ENCODE data around the gene TMC1.
A peak's percentile ranks its signal among the peaks of the same experiment; 100 is the strongest.
"Not testable (repeated sequence)": the region's sequence is repeated elsewhere in the genome, so short reads cannot be mapped to it uniquely, and the experiment has no call there.

The TMC1 gene

DNA sequence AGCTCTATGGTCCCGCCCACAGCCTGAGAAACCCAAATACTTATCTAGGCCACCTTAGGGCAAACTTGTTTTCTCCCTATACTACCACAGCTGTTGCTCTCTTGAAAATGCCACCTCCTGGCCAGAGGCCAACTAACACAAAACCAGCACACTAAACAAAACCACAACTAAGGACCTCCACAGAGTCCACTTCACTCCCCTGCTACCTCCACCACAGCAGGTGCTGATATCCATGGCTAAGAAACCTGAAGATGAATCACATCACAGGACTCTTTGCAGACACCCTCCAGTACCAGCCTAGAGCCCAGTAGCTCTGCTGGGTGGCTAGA is 323.0 kb downstream of the TMC1 start:
- peak; percentile 11 for DNase-seq (ENCODE audit: low read depth)
- H3K4me3 ChIP-seq (ENCODE audit: low read length): no peak overlapping the region
- TF ChIP-seq, protein P1, sequence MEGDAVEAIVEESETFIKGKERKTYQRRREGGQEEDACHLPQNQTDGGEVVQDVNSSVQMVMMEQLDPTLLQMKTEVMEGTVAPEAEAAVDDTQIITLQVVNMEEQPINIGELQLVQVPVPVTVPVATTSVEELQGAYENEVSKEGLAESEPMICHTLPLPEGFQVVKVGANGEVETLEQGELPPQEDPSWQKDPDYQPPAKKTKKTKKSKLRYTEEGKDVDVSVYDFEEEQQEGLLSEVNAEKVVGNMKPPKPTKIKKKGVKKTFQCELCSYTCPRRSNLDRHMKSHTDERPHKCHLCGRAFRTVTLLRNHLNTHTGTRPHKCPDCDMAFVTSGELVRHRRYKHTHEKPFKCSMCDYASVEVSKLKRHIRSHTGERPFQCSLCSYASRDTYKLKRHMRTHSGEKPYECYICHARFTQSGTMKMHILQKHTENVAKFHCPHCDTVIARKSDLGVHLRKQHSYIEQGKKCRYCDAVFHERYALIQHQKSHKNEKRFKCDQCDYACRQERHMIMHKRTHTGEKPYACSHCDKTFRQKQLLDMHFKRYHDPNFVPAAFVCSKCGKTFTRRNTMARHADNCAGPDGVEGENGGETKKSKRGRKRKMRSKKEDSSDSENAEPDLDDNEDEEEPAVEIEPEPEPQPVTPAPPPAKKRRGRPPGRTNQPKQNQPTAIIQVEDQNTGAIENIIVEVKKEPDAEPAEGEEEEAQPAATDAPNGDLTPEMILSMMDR (IDR thresholded peaks at IDR 0.05; ENCODE audit: insufficient read depth, low read depth, low read length, missing control alignments): no peak

DNA sequence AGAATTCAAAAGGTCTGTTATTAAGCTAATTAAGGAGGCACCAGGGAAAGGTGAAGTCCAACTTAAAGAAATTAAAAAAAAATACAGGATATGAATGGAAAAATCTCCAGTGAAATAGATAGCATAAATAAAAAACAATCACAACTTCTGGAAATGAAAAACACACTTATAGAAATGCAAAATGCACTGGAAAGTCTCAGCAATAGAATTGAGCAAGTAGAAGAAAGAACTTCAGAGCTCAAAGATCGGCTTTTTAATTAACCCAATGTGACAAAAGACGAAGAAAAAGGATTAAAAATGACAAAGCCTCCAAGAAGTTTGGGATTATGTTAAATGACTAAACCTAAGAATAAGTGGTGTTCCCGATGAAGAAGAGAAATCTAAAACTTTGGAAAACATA is 323.6 kb downstream of the TMC1 start:
- DNase-seq (ENCODE audit: low read depth); H3K4me3 ChIP-seq (ENCODE audit: low read length): not testable (repeated sequence)

DNA sequence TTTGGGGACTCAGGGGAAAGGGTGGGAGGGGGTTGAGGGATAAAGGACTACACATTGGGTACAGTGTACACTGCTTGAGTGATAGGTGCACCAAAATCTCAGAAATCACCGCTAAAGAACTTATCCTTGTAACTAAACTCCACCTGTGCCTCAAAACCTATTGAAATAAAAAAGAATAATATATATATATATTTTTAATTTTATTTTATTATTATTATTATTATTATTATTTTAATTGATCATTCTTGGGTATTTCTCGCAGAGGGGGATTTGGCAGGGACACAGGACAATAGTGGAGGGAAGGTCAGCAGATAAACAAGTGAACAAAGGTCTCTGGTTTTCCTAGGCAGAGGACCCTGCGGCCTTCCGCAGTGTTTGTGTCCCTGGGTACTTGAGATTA is 328.8 kb downstream of the TMC1 start:
- H3K4me3 ChIP-seq (ENCODE audit: low read length); DNase-seq (ENCODE audit: low read depth): not testable (repeated sequence)

DNA sequence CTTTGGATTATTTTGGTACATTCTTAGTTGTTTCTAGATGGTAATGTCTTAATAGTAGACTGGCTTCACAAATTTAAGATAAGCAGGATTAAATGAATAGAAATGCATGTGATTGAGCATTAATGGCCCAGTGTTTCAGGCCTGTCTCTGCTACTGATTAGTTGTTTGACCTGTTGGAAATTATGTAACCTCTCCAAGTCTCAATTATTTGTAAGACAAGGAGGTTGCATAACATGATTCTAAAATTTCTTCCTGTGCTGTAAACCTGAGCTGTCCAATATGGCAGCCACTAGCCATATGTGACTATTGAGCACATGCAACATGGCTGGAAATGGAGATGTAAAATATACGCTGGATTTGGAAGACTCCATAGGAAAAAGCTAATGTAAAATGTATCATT is 333.9 kb downstream of the TMC1 start:
- TF ChIP-seq, protein P1 (IDR thresholded peaks at IDR 0.05; ENCODE audit: insufficient read depth, low read depth, low read length, missing control alignments): no peak

DNA sequence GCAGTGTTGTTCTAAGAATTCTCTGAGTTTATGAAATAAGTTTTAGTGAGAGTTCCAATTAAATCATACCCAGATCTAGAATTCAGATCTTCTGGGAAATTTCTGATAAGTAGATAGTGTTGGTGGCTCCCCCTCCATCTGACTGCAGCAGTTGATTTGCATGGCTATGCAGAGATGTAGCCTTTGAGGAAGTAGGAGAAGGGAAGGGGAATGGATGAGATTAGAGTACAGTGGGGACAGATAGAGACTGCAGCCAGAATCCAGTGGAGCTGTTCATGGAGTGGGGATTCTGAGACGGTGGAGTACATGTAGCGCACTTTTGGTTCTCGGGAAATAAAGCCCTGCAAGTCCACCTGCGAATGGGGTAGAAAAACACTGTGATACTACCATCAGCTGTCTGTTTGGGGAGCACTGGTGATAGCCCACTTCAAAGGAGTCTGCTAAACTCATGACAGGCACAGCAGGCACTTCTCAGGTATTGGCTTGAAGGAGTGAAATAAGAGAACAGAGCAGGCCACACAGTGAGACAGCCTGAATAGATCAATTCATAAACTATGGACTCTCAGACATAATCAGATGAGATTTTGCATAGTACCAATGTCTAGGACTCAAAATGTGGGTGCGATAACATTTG is 334.6 kb downstream of the TMC1 start:
- H3K4me3 ChIP-seq (ENCODE audit: low read length): no peak overlapping the region
- TF ChIP-seq, protein P1 (IDR thresholded peaks at IDR 0.05; ENCODE audit: insufficient read depth, low read depth, low read length, missing control alignments): no peak
- no peak for DNase-seq (ENCODE audit: low read depth)

More for the DNA sequence above, 333.9 kb downstream of the TMC1 start:
- peak; percentile 63 for DNase-seq (ENCODE audit: low read depth)
- no peak overlapping the region for H3K4me3 ChIP-seq (ENCODE audit: low read length)

DNA sequence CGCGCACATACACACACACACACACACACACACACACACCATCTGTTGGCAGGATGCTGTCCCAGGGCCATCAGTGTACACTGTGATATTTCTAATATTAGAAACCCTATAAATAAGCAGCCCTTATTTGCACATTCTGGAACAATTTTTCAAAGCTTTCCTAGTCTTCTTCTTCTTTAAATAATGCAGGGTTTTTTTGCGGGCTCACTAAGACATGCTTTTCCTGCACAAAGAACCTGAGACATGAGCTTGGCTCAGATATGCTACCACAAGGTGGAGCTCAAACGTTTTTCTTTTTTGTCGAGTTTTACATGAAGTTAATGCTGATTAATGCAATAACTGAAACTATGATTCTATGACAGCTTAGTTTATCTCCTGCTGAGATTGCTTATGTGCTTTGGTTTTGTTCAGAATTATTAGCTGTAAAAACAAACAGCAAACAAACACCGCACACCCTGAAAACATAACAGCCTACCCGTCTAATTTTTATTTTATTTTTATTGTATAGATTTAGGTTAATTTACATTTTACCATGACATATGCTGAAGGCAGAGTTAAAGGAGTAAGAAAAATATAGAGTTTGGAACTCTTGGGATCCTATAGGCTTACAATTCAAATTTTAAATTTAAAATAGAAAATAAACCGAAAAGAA is 335.7 kb downstream of the TMC1 start:
- TF ChIP-seq, protein P1 (IDR thresholded peaks at IDR 0.05; ENCODE audit: insufficient read depth, low read depth, low read length, missing control alignments): peak; percentile 65
- H3K4me3 ChIP-seq (ENCODE audit: low read length): no peak overlapping the region
- peak; percentile 68 for DNase-seq (ENCODE audit: low read depth)

DNA sequence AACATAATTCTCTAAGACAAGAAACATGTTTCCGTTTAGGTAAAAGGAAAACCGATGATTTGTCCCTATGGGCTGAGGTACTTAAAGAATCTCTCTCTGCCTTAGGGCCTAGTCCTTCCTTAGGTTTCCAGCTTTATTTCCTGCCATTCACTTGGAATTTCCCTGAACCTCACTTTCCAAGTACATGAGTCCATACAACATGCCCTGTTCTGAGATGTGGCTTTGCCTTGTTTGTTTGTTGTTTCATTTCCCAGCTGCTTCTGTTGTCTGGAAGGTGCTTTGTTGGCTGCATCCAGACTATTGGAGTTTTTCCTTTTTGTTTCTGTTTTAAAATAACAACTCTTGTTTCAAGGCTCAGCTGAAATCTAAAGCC is 336.2 kb downstream of the TMC1 start:
- H3K4me3 ChIP-seq (ENCODE audit: low read length): no peak overlapping the region
- TF ChIP-seq, protein P1 (IDR thresholded peaks at IDR 0.05; ENCODE audit: insufficient read depth, low read depth, low read length, missing control alignments): no peak
- DNase-seq (ENCODE audit: low read depth): no peak

Data from epithelial cell of esophagus (primary cell).